ENCODE data around the gene NOD1. TPM values are rescaled to one million over a fixed set of nuclear protein-coding genes. Genes with fewer than 3 reads are reported as not detected.

NOD1 gene
- total RNA-seq, 1 experiment from 2014 or later = 7.0 TPM

- POLR2A ChIA-PET = no interaction called here
- no peaks in the 10 kb centered on the region for H3K9me3 ChIP-seq
- Mint-ChIP-seq H3K27me3 (ENCODE audit: insufficient read depth, unreplicated experiment) (no peaks in the 10 kb centered on the region), H3K27ac (ENCODE audit: unreplicated experiment) (no peak overlapping the region), H3K9me3 (ENCODE audit: unreplicated experiment) (no peaks in the 10 kb centered on the region), H3K36me3 (ENCODE audit: insufficient read depth, unreplicated experiment) (peaks cover 6% of the 10 kb centered on the region), H3K4me1 (ENCODE audit: low read depth, unreplicated experiment) (peaks cover 15% of the 10 kb centered on the region), H3K4me3 (ENCODE audit: unreplicated experiment) (no peak overlapping the region)
- CTCF ChIA-PET = no interaction called here
- no peaks in the 10 kb centered on the region for H3K27me3 ChIP-seq (replicated peaks; ENCODE audit: control insufficient read depth, insufficient read depth, low read length)
- intact Hi-C loops (cut with micrococcal nuclease; ENCODE audit: unreplicated experiment) = no loop called here
- DNase-seq = no peak
- H3K4me1 ChIP-seq = peaks cover 22% of the 10 kb centered on the region
- H3K4me3 ChIP-seq (ENCODE audit: low read depth, low read length) = no peak overlapping the region
- TF ChIP-seq, protein P1, sequence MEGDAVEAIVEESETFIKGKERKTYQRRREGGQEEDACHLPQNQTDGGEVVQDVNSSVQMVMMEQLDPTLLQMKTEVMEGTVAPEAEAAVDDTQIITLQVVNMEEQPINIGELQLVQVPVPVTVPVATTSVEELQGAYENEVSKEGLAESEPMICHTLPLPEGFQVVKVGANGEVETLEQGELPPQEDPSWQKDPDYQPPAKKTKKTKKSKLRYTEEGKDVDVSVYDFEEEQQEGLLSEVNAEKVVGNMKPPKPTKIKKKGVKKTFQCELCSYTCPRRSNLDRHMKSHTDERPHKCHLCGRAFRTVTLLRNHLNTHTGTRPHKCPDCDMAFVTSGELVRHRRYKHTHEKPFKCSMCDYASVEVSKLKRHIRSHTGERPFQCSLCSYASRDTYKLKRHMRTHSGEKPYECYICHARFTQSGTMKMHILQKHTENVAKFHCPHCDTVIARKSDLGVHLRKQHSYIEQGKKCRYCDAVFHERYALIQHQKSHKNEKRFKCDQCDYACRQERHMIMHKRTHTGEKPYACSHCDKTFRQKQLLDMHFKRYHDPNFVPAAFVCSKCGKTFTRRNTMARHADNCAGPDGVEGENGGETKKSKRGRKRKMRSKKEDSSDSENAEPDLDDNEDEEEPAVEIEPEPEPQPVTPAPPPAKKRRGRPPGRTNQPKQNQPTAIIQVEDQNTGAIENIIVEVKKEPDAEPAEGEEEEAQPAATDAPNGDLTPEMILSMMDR (IDR thresholded peaks at IDR 0.05; ENCODE audit: insufficient read depth in 1 of 2, low read depth in 1 of 2, low read length in 1 of 2, severe bottlenecking in 1 of 2, unreplicated experiment in 1 of 2) = no peak
- no TSS peak for BruUV-seq (replicated peaks)
- H3K36me3 ChIP-seq (ENCODE audit: control insufficient read depth, insufficient read depth, low read length) = no peaks in the 10 kb centered on the region
Observed at GRCh38 chr7:30463405-30464145, 15.0 kb downstream of the NOD1 start.

GRCh38 chr7:30462179-30462578 lies 16.4 kb downstream of the NOD1 start:
- Mint-ChIP-seq H3K36me3 (ENCODE audit: insufficient read depth, unreplicated experiment) (peaks cover 6% of the 10 kb centered on the region), H3K9me3 (ENCODE audit: unreplicated experiment) (no peaks in the 10 kb centered on the region), H3K27me3 (ENCODE audit: insufficient read depth, unreplicated experiment) (no peaks in the 10 kb centered on the region), H3K4me3 (ENCODE audit: unreplicated experiment) (no peak overlapping the region), H3K4me1 (ENCODE audit: low read depth, unreplicated experiment) (peaks cover 15% of the 10 kb centered on the region), H3K27ac (ENCODE audit: unreplicated experiment) (no peak overlapping the region)
- Histone ChIP-seq H3K36me3 (ENCODE audit: control insufficient read depth, insufficient read depth, low read length) (no peaks in the 10 kb centered on the region), H3K4me1 (peaks cover 22% of the 10 kb centered on the region), H3K4me3 (ENCODE audit: low read depth, low read length) (no peak overlapping the region), H3K27me3 (replicated peaks; ENCODE audit: control insufficient read depth, insufficient read depth, low read length) (no peaks in the 10 kb centered on the region), H3K9me3 (no peaks in the 10 kb centered on the region)
- TF ChIP-seq, protein P1 (IDR thresholded peaks at IDR 0.05; ENCODE audit: insufficient read depth in 1 of 2, low read depth in 1 of 2, low read length in 1 of 2, severe bottlenecking in 1 of 2, unreplicated experiment in 1 of 2) = no peak
- ChIA-PET CTCF (no interaction called here), POLR2A (no interaction called here)
- no TSS peak for BruUV-seq (replicated peaks)
- DNase-seq = no peak
- intact Hi-C loops (cut with micrococcal nuclease; ENCODE audit: unreplicated experiment) = no loop called here

- H3K4me1 ChIP-seq = peaks cover 22% of the 10 kb centered on the region
- no peaks in the 10 kb centered on the region for H3K27me3 ChIP-seq (replicated peaks; ENCODE audit: control insufficient read depth, insufficient read depth, low read length)
- no peak overlapping the region for H3K4me3 ChIP-seq (ENCODE audit: low read depth, low read length)
- Mint-ChIP-seq H3K4me1 (ENCODE audit: low read depth, unreplicated experiment) (peaks cover 15% of the 10 kb centered on the region), H3K27me3 (ENCODE audit: insufficient read depth, unreplicated experiment) (no peaks in the 10 kb centered on the region), H3K27ac (ENCODE audit: unreplicated experiment) (peak overlapping the region; percentile 45), H3K4me3 (ENCODE audit: unreplicated experiment) (peak overlapping the region; percentile 29), H3K36me3 (ENCODE audit: insufficient read depth, unreplicated experiment) (peaks cover 10% of the 10 kb centered on the region), H3K9me3 (ENCODE audit: unreplicated experiment) (no peaks in the 10 kb centered on the region)
- BruUV-seq (replicated peaks) = no TSS peak
- intact Hi-C loops (cut with micrococcal nuclease; ENCODE audit: unreplicated experiment) = no loop called here
- POLR2A ChIA-PET = no interaction called here
- TF ChIP-seq, protein P1 (IDR thresholded peaks at IDR 0.05; ENCODE audit: insufficient read depth in 1 of 2, low read depth in 1 of 2, low read length in 1 of 2, severe bottlenecking in 1 of 2, unreplicated experiment in 1 of 2) = no peak
- CTCF ChIA-PET = interaction anchor here (2.0 kb wide), 1 partner anchor 9 kb away, joined by 13 read pairs; no protein-coding TSS in a partner anchor
- no peaks in the 10 kb centered on the region for H3K36me3 ChIP-seq (ENCODE audit: control insufficient read depth, insufficient read depth, low read length)
- no peak for DNase-seq
- no peaks in the 10 kb centered on the region for H3K9me3 ChIP-seq
Observed at GRCh38 chr7:30460246-30460633, 18.3 kb downstream of the NOD1 start.
